ENCODE results near the gene DOK6.

Gene DOK6

GRCh38 chr18:69697069-69697468 lies 296.4 kb downstream of the DOK6 start:
- DNase-seq = no peak

- no peak for DNase-seq
Observed at GRCh38 chr18:69697689-69698088, 297.0 kb downstream of the DOK6 start.

GRCh38 chr18:69701305-69701704 lies 300.6 kb downstream of the DOK6 start:
- DNase-seq = no peak

GRCh38 chr18:69703461-69703860 lies 302.8 kb downstream of the DOK6 start:
- DNase-seq = no peak

DNA sequence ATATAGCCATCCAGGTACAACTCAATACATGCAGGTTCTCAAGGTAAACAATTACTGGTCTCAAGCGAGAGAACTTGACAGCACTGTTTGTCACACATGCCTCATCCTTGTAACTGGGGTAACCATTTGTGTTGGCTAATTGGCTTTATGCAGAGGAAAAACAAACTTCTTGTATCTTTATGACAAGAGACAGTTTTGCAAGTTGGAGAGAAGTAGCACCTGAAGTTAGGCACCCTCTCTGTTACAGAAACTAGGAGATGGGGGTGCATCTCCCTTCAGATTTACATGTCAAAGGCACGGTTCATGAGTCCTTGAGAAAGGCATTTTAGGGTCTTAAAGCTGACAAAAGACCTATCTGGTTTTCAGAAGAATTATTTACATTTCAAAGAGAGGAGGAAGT lies 305.3 kb downstream of the DOK6 start:
- DNase-seq = no peak

DNA sequence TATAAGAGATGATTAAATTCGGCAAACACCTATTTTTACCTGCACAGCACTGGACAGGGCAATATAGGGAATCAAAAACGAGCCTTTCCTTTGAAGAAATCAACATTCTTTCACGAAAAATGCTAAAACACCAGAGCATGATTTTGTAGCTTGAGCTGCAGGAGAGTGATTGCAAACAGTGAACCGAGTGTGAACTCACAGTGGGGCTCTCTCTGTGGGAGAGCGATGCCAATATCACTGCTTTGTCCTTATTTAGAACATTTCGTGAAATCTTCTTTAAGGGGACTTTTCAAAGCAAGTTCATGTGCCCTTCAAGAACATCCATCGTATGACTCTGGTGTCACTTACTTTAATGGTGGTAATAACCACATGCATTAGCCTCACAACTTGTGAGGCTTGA lies 308.2 kb downstream of the DOK6 start:
- no peak for DNase-seq

GRCh38 chr18:69715191-69715795 lies 314.6 kb downstream of the DOK6 start:
- no peak for DNase-seq

- no peak for DNase-seq
Observed at GRCh38 chr18:69717586-69717985, 316.9 kb downstream of the DOK6 start.

DNA sequence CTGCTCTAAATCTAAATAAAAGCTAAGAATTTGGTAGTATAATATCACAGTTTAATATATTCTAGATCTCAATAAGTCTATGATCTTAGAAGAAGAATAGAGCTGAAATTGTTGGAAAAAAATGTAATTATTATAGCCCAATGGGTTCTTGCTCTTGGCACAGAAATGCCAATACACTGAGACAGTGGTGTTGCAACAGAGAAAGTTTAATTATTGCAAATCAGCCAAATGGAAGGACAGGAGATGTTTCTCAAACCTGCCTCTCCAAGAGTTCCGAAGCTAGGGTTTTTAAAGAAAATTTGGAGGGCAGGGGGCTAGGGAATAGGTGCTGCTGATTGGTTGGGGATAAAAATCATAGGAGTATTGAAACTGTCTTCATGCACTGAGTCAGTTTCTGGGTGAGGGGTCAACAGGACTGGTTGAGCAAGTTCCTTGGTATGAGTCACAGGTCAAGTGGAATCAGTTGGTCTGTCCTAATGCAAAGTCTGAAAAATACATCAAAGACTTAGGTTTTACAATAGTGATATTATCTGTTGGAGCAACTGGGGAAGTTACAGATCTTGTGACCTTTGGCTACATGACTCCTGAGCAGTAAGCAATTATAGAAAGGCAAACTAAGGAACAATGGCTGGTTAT lies 318.3 kb downstream of the DOK6 start:
- DNase-seq = no peak

- DNase-seq = no peak
Observed at GRCh38 chr18:69720422-69720821, 319.7 kb downstream of the DOK6 start.

- DNase-seq = no peak
Observed at GRCh38 chr18:69723434-69723833, 322.7 kb downstream of the DOK6 start.

- no peak for DNase-seq
Observed at GRCh38 chr18:69725009-69725408, 324.3 kb downstream of the DOK6 start.

- DNase-seq = no peak
Observed at GRCh38 chr18:69725855-69726508, 325.3 kb downstream of the DOK6 start.

- no peak for DNase-seq
Observed at GRCh38 chr18:69727912-69728572, 327.4 kb downstream of the DOK6 start.

GRCh38 chr18:69730664-69731063 lies 330.0 kb downstream of the DOK6 start:
- DNase-seq = no peak

DNA sequence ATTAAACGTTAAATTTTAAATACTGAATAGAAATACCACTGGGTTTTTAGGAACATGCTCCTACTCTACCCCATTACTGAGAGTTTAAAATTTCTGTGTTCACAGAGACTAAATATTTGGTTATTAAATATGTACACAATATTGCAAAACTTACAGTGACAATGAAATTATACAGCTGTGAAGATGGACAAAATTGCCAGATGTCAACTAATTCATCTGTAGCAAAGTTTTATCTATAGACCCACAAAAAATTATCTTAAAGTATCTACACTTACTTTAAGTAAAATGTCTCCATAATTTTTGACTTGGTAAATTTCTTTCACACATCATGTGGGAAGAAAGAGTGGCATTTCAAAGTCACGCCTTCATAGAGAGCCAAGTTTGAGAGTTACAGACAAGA lies 333.8 kb downstream of the DOK6 start:
- DNase-seq = no peak

DNA sequence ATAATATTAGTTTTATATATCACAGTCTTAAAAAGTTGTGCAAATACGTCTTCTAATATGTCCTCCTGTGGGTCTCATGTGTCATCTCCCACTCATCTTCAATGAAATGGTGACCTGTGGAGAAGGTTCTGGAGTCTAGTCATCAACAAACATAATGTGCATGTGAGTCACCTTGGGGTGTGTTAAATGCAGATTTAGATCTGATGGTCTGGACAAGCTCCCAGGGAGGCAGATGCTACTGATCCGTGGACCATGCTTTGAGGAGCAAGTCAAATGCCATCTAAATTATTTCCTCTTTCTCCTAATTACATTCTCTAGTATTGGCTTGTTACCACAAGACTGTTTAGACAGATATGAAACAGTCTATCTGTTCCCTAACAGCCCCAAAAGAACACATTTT lies 336.0 kb downstream of the DOK6 start:
- no peak for DNase-seq

GRCh38 chr18:69737851-69738250 lies 337.2 kb downstream of the DOK6 start:
- no peak for DNase-seq

- DNase-seq = no peak
Observed at GRCh38 chr18:69747388-69747787, 346.7 kb downstream of the DOK6 start.

DNA sequence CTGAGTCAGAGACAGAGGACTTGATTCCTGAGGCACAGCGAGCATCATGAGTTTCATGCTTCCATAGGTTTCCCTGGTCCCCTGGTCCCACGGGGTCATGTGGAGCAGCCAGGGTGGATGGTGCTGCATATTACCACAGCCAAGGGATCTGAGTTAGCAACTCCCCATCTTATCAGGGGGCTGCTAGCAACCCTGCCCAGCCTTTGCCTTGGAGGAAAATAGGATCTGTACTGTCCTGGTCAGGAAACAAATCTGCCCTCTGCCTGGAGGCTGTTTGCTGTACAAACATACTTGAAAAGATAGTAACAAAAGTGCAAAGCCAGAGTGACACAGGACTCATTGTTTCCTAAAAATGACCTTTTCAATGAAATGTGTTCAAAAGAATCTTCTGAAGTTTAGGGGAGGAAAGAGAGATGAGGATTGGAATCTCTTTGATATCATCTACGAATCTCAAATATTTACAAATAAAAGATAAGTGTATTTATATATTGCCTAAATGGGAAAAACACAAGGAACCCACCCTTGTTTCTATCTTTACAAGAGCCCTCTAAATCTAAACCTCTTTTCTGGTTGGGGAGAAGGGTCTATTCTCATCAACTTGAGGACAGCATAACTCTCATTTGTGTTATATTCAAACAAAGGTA lies 352.2 kb downstream of the DOK6 start:
- DNase-seq = no peak

DNA sequence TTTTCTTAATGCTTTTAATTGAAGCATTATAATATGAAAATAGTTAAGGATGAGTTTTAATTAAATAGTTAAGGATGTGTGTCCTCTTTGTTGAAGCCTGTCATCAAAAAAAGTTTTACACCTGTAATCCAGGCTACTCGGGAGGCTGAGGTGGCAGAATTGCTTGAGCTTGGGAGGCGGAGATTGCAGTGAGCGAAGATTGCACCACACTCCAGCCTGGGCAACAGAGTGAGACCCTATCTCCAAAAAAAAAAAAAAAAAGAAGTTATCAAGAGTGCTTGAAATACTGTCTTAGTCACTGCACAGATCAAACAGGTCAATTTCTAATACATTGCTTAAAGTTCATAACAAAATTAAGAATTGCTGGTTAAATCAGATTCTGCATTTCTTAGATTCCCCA lies 353.4 kb downstream of the DOK6 start:
- no peak for DNase-seq

- DNase-seq = no peak
Observed at GRCh38 chr18:69755041-69755440, 354.4 kb downstream of the DOK6 start.

DNA sequence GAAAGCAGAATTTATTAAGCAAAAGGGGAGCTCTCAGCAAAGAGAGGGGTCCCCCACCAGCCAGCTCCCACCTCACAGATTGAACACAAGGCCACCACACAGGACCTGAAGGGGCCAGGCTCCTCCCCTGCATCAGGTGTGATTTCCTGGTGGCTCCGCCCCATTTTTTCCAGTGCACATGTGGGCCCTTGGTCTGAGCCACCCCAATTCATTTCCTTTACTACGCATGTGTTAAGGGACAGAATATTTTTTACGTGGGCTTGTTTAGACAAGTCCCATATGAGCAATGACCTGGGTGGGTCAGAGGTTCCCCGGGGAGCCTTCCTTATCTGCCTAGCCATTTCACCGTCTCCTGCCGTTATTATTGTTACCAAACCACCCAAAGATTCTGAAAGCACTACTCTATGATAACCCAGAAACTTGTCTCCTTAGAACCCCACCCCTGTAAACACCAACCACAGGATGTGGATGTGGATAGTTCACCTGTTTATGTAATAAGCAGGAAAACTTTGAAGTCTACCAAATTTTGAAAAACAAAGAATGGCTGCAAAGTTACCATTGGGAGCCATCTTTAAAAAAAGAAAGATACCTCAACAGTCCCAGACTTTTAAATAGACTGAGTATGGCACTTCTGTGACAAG lies 355.3 kb downstream of the DOK6 start:
- DNase-seq = no peak
